Measurements from ENCODE around the gene DLGAP1.

Gene DLGAP1

DNA sequence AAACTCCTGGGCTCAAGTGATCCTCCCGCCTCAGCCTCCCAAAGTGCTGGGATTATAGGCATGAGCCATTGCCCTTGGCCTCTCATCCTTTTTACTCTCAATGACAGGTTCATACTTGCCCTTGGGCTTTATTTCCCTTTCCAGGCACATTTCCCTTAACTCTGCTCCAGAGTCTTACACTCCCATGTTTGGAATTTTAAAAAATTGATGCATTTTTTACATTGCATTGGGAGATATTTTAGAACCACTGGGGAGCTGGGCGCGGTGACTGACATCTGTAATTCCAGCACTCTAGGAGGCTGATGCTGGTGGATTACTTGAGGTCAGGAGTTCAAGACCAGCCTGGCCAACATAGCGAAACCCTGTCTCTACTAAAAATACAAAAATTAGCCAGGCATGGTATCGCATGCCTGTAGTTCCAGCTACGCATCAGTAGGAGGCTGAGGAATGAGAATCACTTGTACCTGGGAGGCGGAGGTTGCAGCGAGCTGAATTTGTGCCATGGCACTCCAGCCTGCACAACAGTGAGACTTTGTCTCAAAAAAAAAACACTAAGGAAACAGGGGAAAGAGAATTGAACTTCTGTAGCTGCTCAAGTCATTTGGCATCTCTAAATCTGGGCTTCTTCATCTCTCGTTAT is 986.9 kb downstream of the DLGAP1 start:
- Histone ChIP-seq H3K27me3 (replicated peaks; ENCODE audit: control insufficient read depth, insufficient read depth, low read length) (no peaks in the 10 kb centered on the region; the same call in 1 of the 2 replicates), H3K4me3 (replicated peaks; ENCODE audit: low read depth, low read length) (no peak overlapping the region), H3K36me3 (ENCODE audit: control insufficient read depth, insufficient read depth, low read length) (no peaks in the 10 kb centered on the region)
- TF ChIP-seq, protein P1, sequence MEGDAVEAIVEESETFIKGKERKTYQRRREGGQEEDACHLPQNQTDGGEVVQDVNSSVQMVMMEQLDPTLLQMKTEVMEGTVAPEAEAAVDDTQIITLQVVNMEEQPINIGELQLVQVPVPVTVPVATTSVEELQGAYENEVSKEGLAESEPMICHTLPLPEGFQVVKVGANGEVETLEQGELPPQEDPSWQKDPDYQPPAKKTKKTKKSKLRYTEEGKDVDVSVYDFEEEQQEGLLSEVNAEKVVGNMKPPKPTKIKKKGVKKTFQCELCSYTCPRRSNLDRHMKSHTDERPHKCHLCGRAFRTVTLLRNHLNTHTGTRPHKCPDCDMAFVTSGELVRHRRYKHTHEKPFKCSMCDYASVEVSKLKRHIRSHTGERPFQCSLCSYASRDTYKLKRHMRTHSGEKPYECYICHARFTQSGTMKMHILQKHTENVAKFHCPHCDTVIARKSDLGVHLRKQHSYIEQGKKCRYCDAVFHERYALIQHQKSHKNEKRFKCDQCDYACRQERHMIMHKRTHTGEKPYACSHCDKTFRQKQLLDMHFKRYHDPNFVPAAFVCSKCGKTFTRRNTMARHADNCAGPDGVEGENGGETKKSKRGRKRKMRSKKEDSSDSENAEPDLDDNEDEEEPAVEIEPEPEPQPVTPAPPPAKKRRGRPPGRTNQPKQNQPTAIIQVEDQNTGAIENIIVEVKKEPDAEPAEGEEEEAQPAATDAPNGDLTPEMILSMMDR (IDR thresholded peaks at IDR 0.05; ENCODE audit: insufficient read depth, low read length, poor library complexity, severe bottlenecking), result no peak
- DNase-seq (ENCODE audit: extremely low read depth, insufficient read length), result no peak

DNA sequence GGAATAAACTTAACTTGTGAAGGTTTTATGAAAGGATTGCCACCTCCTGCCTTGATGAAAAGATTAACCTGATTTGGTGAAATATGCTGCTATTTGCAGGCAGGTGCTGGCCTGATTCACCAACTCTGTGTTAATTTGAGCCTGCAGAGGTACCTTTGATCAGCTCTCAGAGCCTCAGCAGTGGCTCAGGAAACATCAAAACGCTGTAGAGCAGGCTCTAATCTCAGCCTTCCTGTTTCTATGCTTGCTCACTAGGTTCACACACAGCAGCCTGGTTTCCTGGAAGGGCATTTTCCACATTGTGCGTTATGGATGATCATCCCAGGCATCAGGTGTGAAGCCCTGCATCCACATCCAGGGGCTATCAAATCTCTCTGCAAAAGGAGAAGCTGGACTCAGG is 988.2 kb downstream of the DLGAP1 start:
- DNase-seq (ENCODE audit: extremely low read depth, insufficient read length), result no peak
- no peak overlapping the region for H3K4me3 ChIP-seq (replicated peaks; ENCODE audit: low read depth, low read length)
- no peaks in the 10 kb centered on the region for H3K36me3 ChIP-seq (ENCODE audit: control insufficient read depth, insufficient read depth, low read length)
- no peaks in the 10 kb centered on the region for H3K27me3 ChIP-seq (replicated peaks; ENCODE audit: control insufficient read depth, insufficient read depth, low read length)
- TF ChIP-seq, protein P1 (IDR thresholded peaks at IDR 0.05; ENCODE audit: insufficient read depth, low read length, poor library complexity, severe bottlenecking), result no peak

DNA sequence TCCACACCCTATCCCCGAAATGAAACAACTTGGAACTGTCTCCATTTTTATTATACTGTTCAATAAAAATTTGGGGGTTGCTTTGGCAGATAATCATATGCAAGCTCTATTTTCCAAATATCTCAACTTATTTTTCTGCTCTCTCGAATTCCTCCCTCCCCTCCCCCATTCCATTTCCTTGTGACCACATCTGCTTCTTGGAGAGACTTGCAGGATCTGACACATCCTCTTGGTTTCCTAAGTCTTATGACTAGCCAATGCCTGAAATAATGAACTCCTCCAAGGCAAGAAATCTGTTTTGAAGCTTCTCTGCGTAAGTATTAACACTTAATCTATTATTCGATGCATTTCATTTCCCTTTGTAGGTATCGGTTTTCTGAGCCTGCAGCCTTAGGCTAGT is 989.1 kb downstream of the DLGAP1 start:
- Histone ChIP-seq H3K4me3 (replicated peaks; ENCODE audit: low read depth, low read length) (no peak overlapping the region), H3K36me3 (ENCODE audit: control insufficient read depth, insufficient read depth, low read length) (no peaks in the 10 kb centered on the region), H3K27me3 (replicated peaks; ENCODE audit: control insufficient read depth, insufficient read depth, low read length) (no peaks in the 10 kb centered on the region)
- TF ChIP-seq, protein P1 (IDR thresholded peaks at IDR 0.05; ENCODE audit: insufficient read depth, low read length, poor library complexity, severe bottlenecking), result no peak
- DNase-seq (ENCODE audit: extremely low read depth, insufficient read length), result no peak

DNA sequence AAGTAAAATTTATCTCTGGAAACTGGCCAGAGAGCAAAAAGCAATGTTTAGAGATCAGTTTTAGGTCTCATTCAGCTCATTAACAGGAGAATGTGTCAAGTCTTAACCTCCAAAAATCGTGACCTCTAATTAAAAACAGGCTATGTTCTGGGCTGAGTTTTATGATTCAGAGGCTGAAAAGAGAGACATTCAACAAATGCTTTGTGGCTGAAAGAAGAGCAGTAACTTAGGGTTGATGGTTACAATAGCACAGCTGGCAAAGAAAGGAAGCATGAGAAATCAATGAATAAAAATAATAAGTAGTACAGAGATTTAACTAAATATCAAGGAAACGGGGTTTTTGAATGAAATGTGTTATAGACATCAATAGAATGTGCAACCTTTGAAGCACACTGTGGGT is 992.1 kb downstream of the DLGAP1 start:
- TF ChIP-seq, protein P1 (IDR thresholded peaks at IDR 0.05; ENCODE audit: insufficient read depth, low read length, poor library complexity, severe bottlenecking), result no peak
- H3K27me3 ChIP-seq (replicated peaks; ENCODE audit: control insufficient read depth, insufficient read depth, low read length), result no peaks in the 10 kb centered on the region
- H3K36me3 ChIP-seq (ENCODE audit: control insufficient read depth, insufficient read depth, low read length), result no peaks in the 10 kb centered on the region
- no peak for DNase-seq (ENCODE audit: extremely low read depth, insufficient read length)
- no peak overlapping the region for H3K4me3 ChIP-seq (replicated peaks; ENCODE audit: low read depth, low read length)

DNA sequence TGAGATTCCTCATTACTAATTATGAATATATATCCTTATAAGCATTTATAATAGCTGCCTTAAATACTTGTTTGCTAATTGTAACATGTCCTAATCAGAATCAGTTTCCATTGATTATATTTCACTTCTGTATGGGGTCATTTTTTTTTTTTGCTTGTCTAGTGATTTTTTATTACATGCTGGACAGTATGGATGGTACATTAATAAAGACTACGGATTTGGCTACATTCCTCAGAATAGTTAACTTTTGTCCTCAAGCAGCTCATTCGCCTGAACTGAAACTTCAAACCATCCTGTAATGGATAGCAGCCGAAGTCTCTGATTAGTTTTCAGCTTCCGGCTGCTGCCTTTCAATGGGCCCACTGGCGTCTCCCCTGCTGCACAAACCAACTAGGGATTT is 993.4 kb downstream of the DLGAP1 start:
- Histone ChIP-seq H3K36me3 (ENCODE audit: control insufficient read depth, insufficient read depth, low read length) (no peaks in the 10 kb centered on the region), H3K27me3 (replicated peaks; ENCODE audit: control insufficient read depth, insufficient read depth, low read length) (no peaks in the 10 kb centered on the region), H3K4me3 (replicated peaks; ENCODE audit: low read depth, low read length) (no peak overlapping the region)
- DNase-seq (ENCODE audit: extremely low read depth, insufficient read length), result no peak
- TF ChIP-seq, protein P1 (IDR thresholded peaks at IDR 0.05; ENCODE audit: insufficient read depth, low read length, poor library complexity, severe bottlenecking), result no peak

All from GM06990 (cell line).